ENCODE results near the gene BCAS3. TPM values are rescaled to one million over a fixed set of nuclear protein-coding genes. Genes with fewer than 3 reads are reported as not detected.

Gene BCAS3
- total RNA-seq, 4 donors from 2014 or later, result 42.1 to 84.7 (median 54.1) TPM

GRCh38 chr17:61084260-61084659 lies 406.6 kb downstream of the BCAS3 start:
- 95 to 99% methylated on average over 5 of the region's 5 CpGs for WGBS, 2 donors
- TF ChIP-seq POLR2A (IDR thresholded peaks at IDR 0.05) (no peak), CTCF (IDR thresholded peaks at IDR 0.05) (no peak)
- DNase-seq (ENCODE audit: low spot score in 2 of 2), result no peak
- no peak overlapping the region for H3K4me3 ChIP-seq (ENCODE audit: low read depth, poor library complexity, severe bottlenecking)
- intact Hi-C loops (cut with DNase I; ENCODE audit: low total_unique reads), result loop anchor here (10.0 kb wide), 1 partner anchor 61 kb away; no protein-coding TSS in a partner anchor

GRCh38 chr17:61087024-61087423 lies 409.4 kb downstream of the BCAS3 start:
- 93 to 94% methylated on average over 4 of the region's 4 CpGs for WGBS, 2 donors
- TF ChIP-seq CTCF (IDR thresholded peaks at IDR 0.05), result no peak
- no peak for TF ChIP-seq POLR2A (IDR thresholded peaks at IDR 0.05)
- intact Hi-C loops (cut with DNase I; ENCODE audit: low total_unique reads), result loop anchor here (10.0 kb wide), 1 partner anchor 58 kb away; no protein-coding TSS in a partner anchor
- no peak for DNase-seq (ENCODE audit: low spot score in 2 of 2)
- no peak overlapping the region for H3K4me3 ChIP-seq (ENCODE audit: low read depth, poor library complexity, severe bottlenecking)

DNA sequence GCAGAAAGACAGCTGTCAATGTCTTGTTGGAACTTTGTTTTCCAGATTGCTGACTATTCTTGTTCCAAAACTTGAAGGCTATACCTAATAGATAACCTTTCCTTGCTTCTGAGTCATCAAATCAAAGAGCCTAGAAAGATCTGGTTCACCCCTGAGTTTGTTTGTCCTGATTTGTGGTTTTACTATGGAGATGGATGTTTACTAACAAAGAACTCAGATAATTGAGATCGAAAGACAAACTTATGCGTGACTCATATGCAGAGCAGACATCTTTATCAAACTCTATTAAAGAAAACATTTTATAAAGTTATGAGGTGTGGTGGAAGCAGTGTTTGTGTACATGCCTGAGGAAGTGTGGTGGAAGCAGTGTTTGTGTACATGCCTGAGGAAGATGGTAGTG lies 410.9 kb downstream of the BCAS3 start:
- no peak overlapping the region for H3K4me3 ChIP-seq (ENCODE audit: low read depth, poor library complexity, severe bottlenecking)
- TF ChIP-seq POLR2A (IDR thresholded peaks at IDR 0.05) (no peak), CTCF (IDR thresholded peaks at IDR 0.05) (no peak)
- DNase-seq (ENCODE audit: low spot score in 2 of 2), result no peak
- intact Hi-C loops (cut with DNase I; ENCODE audit: low total_unique reads), result loop anchor here (10.0 kb wide), 1 partner anchor 56 kb away; no protein-coding TSS in a partner anchor
- 72 to 75% methylated on average over 2 of the region's 2 CpGs for WGBS, 2 donors

GRCh38 chr17:61091096-61091495 lies 413.4 kb downstream of the BCAS3 start:
- no peak overlapping the region for H3K4me3 ChIP-seq (ENCODE audit: low read depth, poor library complexity, severe bottlenecking)
- no peak for DNase-seq (ENCODE audit: low spot score in 2 of 2)
- no peak for TF ChIP-seq POLR2A (IDR thresholded peaks at IDR 0.05)
- no peak for TF ChIP-seq CTCF (IDR thresholded peaks at IDR 0.05)
- intact Hi-C loops (cut with DNase I; ENCODE audit: low total_unique reads), result no loop called here
- WGBS, 2 donors, result 92 to 94% methylated on average over 1 of the region's 1 CpG

GRCh38 chr17:61097781-61098180 lies 420.1 kb downstream of the BCAS3 start:
- intact Hi-C loops (cut with DNase I; ENCODE audit: low total_unique reads), result no loop called here
- DNase-seq (ENCODE audit: low spot score in 2 of 2), result no peak
- TF ChIP-seq POLR2A (IDR thresholded peaks at IDR 0.05) (no peak), CTCF (IDR thresholded peaks at IDR 0.05) (no peak)
- WGBS, 2 donors, result 64 to 72% methylated on average over 1 of the region's 1 CpG
- no peak overlapping the region for H3K4me3 ChIP-seq (ENCODE audit: low read depth, poor library complexity, severe bottlenecking)

DNA sequence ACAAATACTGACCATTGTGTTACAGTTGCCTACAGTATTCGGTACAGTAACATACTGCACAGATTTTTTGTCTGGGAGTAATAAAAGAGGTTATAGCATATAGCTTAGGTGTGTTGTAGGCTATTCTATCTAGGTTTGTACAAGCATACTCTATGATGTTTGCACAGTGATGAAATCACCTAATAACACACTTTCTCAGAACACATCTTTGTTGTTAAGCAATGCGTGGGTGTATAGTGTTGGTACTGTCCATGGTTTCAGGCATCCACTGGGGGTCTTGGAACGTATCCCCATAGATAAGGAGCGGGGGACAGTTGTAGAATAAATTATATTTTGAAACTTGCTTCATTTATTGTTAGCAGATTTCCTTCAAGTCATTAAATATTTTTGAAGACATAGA lies 428.7 kb downstream of the BCAS3 start:
- intact Hi-C loops (cut with DNase I; ENCODE audit: low total_unique reads), result no loop called here
- TF ChIP-seq POLR2A (IDR thresholded peaks at IDR 0.05) (no peak), CTCF (IDR thresholded peaks at IDR 0.05) (no peak)

More for the DNA sequence above, 428.7 kb downstream of the BCAS3 start:
- WGBS, 2 donors, result 92 to 93% methylated on average over 4 of the region's 4 CpGs
- H3K4me3 ChIP-seq (ENCODE audit: low read depth, poor library complexity, severe bottlenecking), result no peak overlapping the region
- no peak for DNase-seq (ENCODE audit: low spot score in 2 of 2)

Measured in lower leg skin (tissue), 4 donors.